Prostate gland (tissue), 2 donors: Measurements from ENCODE around the gene BMP6. TPM values are rescaled to one million over a fixed set of nuclear protein-coding genes. Genes with fewer than 3 reads are reported as not detected.

Source experiments
- DNase-seq: peaks from one replicate; pipeline ENCODE4 v3.0.0-alpha.2; 2019; ENCODE audit warnings: low spot score
- H3K27ac ChIP-seq, 2 donors: fragments of 200-600 bp; sonication (generic); 2 replicates each; pipeline ENCODE4 v1.5.1; 2017 to 2019
- H3K27me3 ChIP-seq: fragments of 200-600 bp; sonication (generic); replicated peaks from 2 replicates; pipeline ENCODE4 v1.5.1; 2019; ENCODE audit not compliant: insufficient read depth
- H3K36me3 ChIP-seq, 2 donors: fragments of 200-600 bp; sonication (generic); 1 replicate in 1 of 2; 2 replicates in 1 of 2; pipeline versions ENCODE4 v1.5.1 to v1.8.1; 2017 to 2019
- H3K4me1 ChIP-seq: fragments of 200-600 bp; sonication (generic); replicated peaks from 2 replicates; pipeline ENCODE4 v1.5.1; 2019
- H3K4me3 ChIP-seq, 2 donors: fragments of 200-600 bp; sonication (generic); 2 replicates each; pipeline ENCODE4 v1.5.1; 2017 to 2019
- H3K9me3 ChIP-seq: fragments of 200-600 bp; sonication (generic); 2 replicates; pipeline ENCODE4 v1.5.1; 2017
- CTCF ChIP-seq, 4 experiments: fragments of 200-600 bp in 2 of 4; fragments of 450-650 bp in 2 of 4; sonication (generic) in 2 of 4; IDR thresholded peaks; 1 replicate in 3 of 4; 2 replicates in 1 of 4; pipeline ENCODE4 v1.5.1; 2016 to 2019; ENCODE audit warnings: antibody characterized with exemption in 4 of 4, mild to moderate bottlenecking in 2 of 4, moderate library complexity in 2 of 4
- POLR2A ChIP-seq: fragments of 450-650 bp; IDR thresholded peaks from one replicate; pipeline ENCODE4 v1.6.1; 2016; ENCODE audit warnings: antibody characterized with exemption, mild to moderate bottlenecking
- POLR2AphosphoS5 ChIP-seq: sonication (generic); formaldehyde crosslinking; IDR thresholded peaks from one replicate; pipeline ENCODE4 v1.6.1; 2017; ENCODE audit warnings: antibody characterized with exemption
- WGBS: methylation state at CpG from one replicate; pipeline ENCODE4 v1.1.5; 2018; 5-methylcytosine and 5-hydroxymethylcytosine counted together
- intact Hi-C: fragments of 100-400 bp; cut with DNase I; formaldehyde crosslinking; loops from one replicate; pipeline ENCODE4 v1.14.2; 2022
- total RNA-seq, 2 donors: library from RNA; depleted of rRNA; stranded (reverse); fragments of >200 nt; gene quantifications; one replicate each; pipeline ENCODE4 v1.1.0, GENCODE V29; 2016

The BMP6 gene
- total RNA-seq, 2 donors from 2014 or later = 0.36 to 10.2 TPM

- H3K27me3 ChIP-seq = no peaks in the 10 kb centered on the region
- WGBS = 3% methylated on average over 36 of the region's 75 CpGs
- intact Hi-C loops = loop anchor here (5.0 kb wide), 3 partner anchors 92 to 188 kb away; no protein-coding TSS in a partner anchor
- peak; percentile 67 for DNase-seq
- H3K9me3 ChIP-seq = no peaks in the 10 kb centered on the region
- H3K27ac ChIP-seq = peak within 1 kb of the TSS; percentile 63 to 66
- H3K36me3 ChIP-seq = no peaks in the 10 kb centered on the region
- no peaks in the 10 kb centered on the region for H3K4me1 ChIP-seq
- peak within 1 kb of the TSS; percentile 79 to 83 for H3K4me3 ChIP-seq
- TF ChIP-seq CTCF (IDR thresholded peaks at IDR 0.05) (no peak), POLR2AphosphoS5 (no peak), POLR2A (no peak)
Measured at GRCh38 chr6:7910654-7911344, 184.9 kb downstream of the BMP6 start, which contains the start of gene TXNDC5. TXNDC5 (minus strand) TSS chr6:7910788; CDS start chr6:7910776, 12 bp downstream.

- no peak for TF ChIP-seq POLR2AphosphoS5
- no peak for TF ChIP-seq CTCF (IDR thresholded peaks at IDR 0.05)
- TF ChIP-seq POLR2A = no peak
- no peaks in the 10 kb centered on the region for H3K9me3 ChIP-seq
- peak overlapping the region; percentile 79 to 83 for H3K4me3 ChIP-seq
- no peaks in the 10 kb centered on the region for H3K27me3 ChIP-seq
- WGBS = 58% methylated on average over 11 of the region's 11 CpGs
- no peak for DNase-seq
- H3K27ac ChIP-seq = no peak overlapping the region
- intact Hi-C loops = loop anchor here (5.0 kb wide), 3 partner anchors 91 to 189 kb away; no protein-coding TSS in a partner anchor
- no peaks in the 10 kb centered on the region for H3K4me1 ChIP-seq
- H3K36me3 ChIP-seq = no peaks in the 10 kb centered on the region
Measured at GRCh38 chr6:7911345-7911725, 185.4 kb downstream of the BMP6 start.

GRCh38 chr6:7912024-7912423 is 186.1 kb downstream of the BMP6 start:
- no peak for TF ChIP-seq POLR2AphosphoS5
- TF ChIP-seq POLR2A = no peak
- no peak for TF ChIP-seq CTCF (IDR thresholded peaks at IDR 0.05)
- Histone ChIP-seq H3K27ac (no peak overlapping the region), H3K4me3 (no peak overlapping the region), H3K9me3 (no peaks in the 10 kb centered on the region), H3K4me1 (no peaks in the 10 kb centered on the region), H3K36me3 (no peaks in the 10 kb centered on the region), H3K27me3 (no peaks in the 10 kb centered on the region)
- 83% methylated on average over 6 of the region's 6 CpGs for WGBS
- intact Hi-C loops = loop anchor here (5.0 kb wide), 3 partner anchors 90 to 190 kb away; no protein-coding TSS in a partner anchor
- no peak for DNase-seq

GRCh38 chr6:7912736-7913517 is 187.0 kb downstream of the BMP6 start:
- H3K9me3 ChIP-seq = no peaks in the 10 kb centered on the region
- TF ChIP-seq POLR2AphosphoS5 (no peak), POLR2A (no peak)
- WGBS = 76% methylated on average over 8 of the region's 8 CpGs
- no peaks in the 10 kb centered on the region for H3K4me1 ChIP-seq
- intact Hi-C loops = loop anchor here (5.0 kb wide), 3 partner anchors 89 to 191 kb away; no protein-coding TSS in a partner anchor
- no peaks in the 10 kb centered on the region for H3K36me3 ChIP-seq
- H3K27me3 ChIP-seq = no peaks in the 10 kb centered on the region
- H3K4me3 ChIP-seq = no peak overlapping the region
- no peak overlapping the region for H3K27ac ChIP-seq
- DNase-seq = no peak

GRCh38 chr6:7914311-7914710 is 188.4 kb downstream of the BMP6 start:
- Histone ChIP-seq H3K36me3 (no peaks in the 10 kb centered on the region), H3K4me3 (no peak overlapping the region), H3K27me3 (no peaks in the 10 kb centered on the region), H3K4me1 (no peaks in the 10 kb centered on the region), H3K27ac (no peak overlapping the region), H3K9me3 (no peaks in the 10 kb centered on the region)
- intact Hi-C loops = loop anchor here (5.0 kb wide), 3 partner anchors 88 to 192 kb away; no protein-coding TSS in a partner anchor
- WGBS = 55% methylated on average over 5 of the region's 5 CpGs
- TF ChIP-seq CTCF (IDR thresholded peaks at IDR 0.05) (no peak), POLR2A (no peak), POLR2AphosphoS5 (no peak)
- DNase-seq = no peak
